HG03442 (cell line): ENCODE data around the gene SLC4A9.

Experiments used
- ATAC-seq: cut with Tn5 transposase; IDR thresholded peaks from one replicate; pipeline ENCODE4 v1.9.1; 2021; ENCODE audit warnings: mild to moderate bottlenecking, moderate library complexity; ENCODE audit not compliant: unreplicated experiment

The SLC4A9 gene, protein sequence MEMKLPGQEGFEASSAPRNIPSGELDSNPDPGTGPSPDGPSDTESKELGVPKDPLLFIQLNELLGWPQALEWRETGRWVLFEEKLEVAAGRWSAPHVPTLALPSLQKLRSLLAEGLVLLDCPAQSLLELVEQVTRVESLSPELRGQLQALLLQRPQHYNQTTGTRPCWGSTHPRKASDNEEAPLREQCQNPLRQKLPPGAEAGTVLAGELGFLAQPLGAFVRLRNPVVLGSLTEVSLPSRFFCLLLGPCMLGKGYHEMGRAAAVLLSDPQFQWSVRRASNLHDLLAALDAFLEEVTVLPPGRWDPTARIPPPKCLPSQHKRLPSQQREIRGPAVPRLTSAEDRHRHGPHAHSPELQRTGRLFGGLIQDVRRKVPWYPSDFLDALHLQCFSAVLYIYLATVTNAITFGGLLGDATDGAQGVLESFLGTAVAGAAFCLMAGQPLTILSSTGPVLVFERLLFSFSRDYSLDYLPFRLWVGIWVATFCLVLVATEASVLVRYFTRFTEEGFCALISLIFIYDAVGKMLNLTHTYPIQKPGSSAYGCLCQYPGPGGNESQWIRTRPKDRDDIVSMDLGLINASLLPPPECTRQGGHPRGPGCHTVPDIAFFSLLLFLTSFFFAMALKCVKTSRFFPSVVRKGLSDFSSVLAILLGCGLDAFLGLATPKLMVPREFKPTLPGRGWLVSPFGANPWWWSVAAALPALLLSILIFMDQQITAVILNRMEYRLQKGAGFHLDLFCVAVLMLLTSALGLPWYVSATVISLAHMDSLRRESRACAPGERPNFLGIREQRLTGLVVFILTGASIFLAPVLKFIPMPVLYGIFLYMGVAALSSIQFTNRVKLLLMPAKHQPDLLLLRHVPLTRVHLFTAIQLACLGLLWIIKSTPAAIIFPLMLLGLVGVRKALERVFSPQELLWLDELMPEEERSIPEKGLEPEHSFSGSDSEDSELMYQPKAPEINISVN

GRCh38 chr5:140360101-140360500, at the start of gene SLC4A9:
Gene SLC4A9 (plus strand): TSS chr5:140360194. CDS start chr5:140360237, 43 bp downstream.
- no peak for ATAC-seq

- ATAC-seq: no peak
These were observed 49.6 kb upstream of the SLC4A9 start for GRCh38 chr5:140310434-140310833.

DNA sequence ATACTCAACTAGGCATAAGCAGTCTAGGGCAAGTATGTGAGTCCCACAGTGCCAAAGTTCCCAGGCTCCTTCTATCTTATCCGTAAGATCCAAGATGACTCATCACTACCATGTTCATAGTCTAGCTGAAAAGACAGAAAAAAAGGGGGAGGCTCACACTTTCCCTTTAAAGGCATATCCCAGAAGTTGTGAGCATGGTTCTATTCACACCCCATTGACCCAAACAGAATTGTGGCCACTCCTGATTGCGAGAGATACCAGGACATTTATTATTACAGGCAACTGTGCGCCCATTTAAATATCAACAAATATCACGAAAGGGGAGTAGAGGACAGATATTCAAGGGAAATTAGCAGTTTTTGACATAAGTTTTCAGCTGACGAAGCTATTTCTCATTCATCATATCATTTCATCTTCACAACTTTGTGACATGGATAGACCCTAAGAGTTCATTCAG, 49.0 kb upstream of the SLC4A9 start:
- no peak for ATAC-seq

DNA sequence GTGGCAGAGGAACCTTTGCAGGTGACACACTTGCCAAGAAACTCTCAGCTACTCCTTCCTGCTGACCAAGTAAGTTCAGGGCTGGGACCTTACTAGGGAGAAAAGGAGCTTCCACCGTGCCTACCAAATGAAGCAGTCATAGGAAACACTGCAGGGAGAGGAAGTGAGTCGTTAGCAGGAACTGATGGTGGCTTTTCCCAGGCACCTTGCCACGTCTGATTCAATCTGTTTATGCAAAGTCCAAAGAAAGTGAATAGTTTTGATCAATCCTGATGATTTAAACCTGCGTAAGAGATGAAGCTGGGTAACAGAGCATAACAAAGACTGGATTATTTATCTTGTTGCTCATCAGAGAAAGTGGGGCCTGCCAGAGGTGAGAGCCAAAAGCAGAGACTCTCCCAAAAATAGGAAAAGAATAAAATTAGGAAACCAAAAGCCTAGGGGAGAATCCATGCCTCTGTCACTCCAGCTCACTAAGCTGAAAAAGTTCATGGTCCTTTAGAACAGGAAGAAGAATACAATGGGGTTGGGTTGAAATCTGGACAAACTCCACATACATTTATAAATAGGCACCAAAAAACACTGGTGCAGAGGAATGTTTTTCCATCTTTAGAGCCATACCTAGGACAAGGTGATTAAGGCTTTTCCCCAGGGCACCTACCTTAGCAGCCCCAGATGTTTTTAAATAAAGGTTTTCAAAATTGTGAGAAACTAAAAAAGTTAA, 47.8 kb upstream of the SLC4A9 start:
- no peak for ATAC-seq

GRCh38 chr5:140312791-140313189, 47.2 kb upstream of the SLC4A9 start:
- ATAC-seq: no peak

- no peak for ATAC-seq
These were observed 42.1 kb upstream of the SLC4A9 start for GRCh38 chr5:140317859-140318258.

DNA sequence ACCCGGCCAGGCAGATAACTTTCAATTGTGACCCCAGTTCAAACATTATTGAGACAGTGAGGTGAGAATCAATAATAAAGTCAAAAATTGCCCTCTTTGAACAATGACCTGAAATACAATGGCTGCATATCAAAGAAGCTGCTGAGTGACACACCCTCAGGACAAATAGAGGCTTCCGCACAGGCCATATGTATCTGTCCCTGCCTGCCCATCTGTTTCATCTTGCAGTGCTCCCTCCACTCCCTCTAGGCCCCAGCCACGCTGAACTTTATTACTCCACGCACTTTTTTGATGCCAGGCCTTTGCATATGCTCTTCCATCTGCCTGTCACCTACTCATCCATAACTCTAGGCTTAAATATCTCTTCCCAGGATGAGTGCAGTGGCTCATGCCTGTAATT, 41.2 kb upstream of the SLC4A9 start:
- no peak for ATAC-seq

- ATAC-seq: no peak
These were observed 40.2 kb upstream of the SLC4A9 start for GRCh38 chr5:140319833-140320232.

DNA sequence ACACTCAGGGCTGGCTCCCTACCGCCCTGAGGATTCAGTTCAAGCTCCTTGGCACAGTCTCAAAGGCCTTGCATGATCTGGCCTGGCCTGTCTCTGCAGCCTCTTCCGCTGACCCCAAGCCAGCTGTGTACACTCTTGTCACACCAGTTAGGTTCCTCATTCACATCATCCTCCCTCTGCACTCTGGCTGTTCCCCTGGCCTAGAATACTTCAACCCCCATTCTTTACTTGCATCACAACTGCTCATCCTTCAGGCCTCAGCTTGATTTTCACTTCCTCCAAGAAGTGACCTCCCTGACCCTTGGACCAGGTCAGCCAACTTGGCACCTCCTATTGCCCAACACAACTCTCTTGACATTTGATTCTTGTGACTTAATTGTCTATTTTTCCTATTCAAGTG, 38.2 kb upstream of the SLC4A9 start:
- peak; percentile 52 for ATAC-seq

- ATAC-seq: no peak
These were observed 37.0 kb upstream of the SLC4A9 start for GRCh38 chr5:140322751-140323731.

DNA sequence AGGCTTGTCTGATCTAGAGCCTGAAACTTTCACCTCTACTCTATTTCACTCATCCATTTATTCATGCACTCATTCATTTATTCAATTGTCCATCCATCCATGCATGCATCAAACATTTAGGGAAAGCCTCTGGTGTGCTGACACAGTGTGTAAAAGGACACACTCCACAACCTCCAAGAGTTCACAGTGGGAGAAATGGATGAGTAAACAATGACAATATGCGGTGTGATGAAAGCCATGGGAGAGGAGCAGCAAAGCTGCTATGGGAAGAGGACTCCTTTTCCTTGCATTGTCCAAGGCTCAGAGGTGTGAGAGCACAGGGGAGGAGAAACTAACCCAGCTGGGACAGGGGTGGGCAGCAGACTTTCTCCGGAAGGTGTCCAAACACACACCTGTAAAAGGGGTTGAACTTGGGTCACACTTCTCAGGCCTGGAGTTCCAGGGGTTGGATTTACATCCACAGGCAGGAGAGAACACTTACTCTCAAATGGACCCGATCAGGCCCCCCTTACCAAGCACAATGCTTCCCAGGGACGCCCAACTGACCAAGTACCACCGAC, 35.9 kb upstream of the SLC4A9 start:
- no peak for ATAC-seq

GRCh38 chr5:140324617-140325241, 35.3 kb upstream of the SLC4A9 start:
- no peak for ATAC-seq

GRCh38 chr5:140325486-140325885, 34.5 kb upstream of the SLC4A9 start:
- no peak for ATAC-seq

GRCh38 chr5:140327589-140327988, 32.4 kb upstream of the SLC4A9 start:
- ATAC-seq: no peak

GRCh38 chr5:140328036-140328764, 31.8 kb upstream of the SLC4A9 start:
- no peak for ATAC-seq

GRCh38 chr5:140329739-140330481, 30.1 kb upstream of the SLC4A9 start:
- no peak for ATAC-seq

GRCh38 chr5:140331638-140332037, 28.4 kb upstream of the SLC4A9 start:
- no peak for ATAC-seq

DNA sequence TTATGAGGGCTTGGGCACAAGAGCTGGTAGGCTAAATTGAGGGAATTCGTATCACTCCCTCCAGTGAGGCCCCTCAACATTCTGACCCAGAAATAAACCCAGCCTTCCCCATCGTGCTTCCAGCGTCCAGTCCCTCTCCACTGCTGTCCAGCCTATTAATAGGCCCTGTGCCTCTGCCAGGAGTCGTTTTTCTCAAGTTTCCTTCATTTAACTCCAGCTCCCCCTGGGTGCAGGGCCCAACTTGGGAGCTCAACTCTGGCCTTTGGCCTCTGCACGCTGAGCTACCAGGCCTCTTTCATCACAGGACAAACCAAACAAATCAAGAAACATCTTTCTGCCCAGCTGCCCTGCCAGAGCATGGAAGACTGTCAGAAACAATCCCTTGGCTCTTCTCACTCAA, 23.6 kb upstream of the SLC4A9 start:
- no peak for ATAC-seq
